OCI-LY3 (cell line): ENCODE results near the gene FSTL3.
A peak's percentile ranks its signal among the peaks of the same experiment; 100 is the strongest.

Source experiments
- H2AFZ ChIP-seq: fragments of 200-600, 300-600 bp; shearing (Covaris generic); 2 replicates; pipeline ENCODE4 v1.6.0; 2014; ENCODE audit warnings: antibody characterized with exemption, low read depth, low read length
- H3K27ac ChIP-seq: fragments of 200-600, 300-600 bp; sonication (generic); 2 replicates; pipeline ENCODE4 v1.5.1; 2014; ENCODE audit warnings: mild to moderate bottlenecking, low read length, moderate library complexity, mixed read lengths
- H3K27me3 ChIP-seq: fragments of 200-600, 300-600 bp; sonication (generic); 2 replicates; pipeline ENCODE4 v1.6.1; 2014; ENCODE audit warnings: low read depth, low read length, mixed read lengths
- H3K36me3 ChIP-seq: fragments of 200-600, 300-600 bp; sonication (generic); replicated peaks from 2 replicates; pipeline ENCODE3; 2014; ENCODE audit warnings: low read depth, low read length, mixed read lengths
- H3K4me1 ChIP-seq: fragments of 300-600, 200-600 bp; sonication (generic); 2 replicates; pipeline ENCODE4 v1.6.1; 2014; ENCODE audit warnings: low read length, mixed read lengths
- H3K4me2 ChIP-seq: fragments of 200-600, 300-600 bp; sonication (generic); 2 replicates; pipeline ENCODE4 v1.6.1; 2014; ENCODE audit warnings: low read length, mixed read lengths
- H3K4me3 ChIP-seq: fragments of 300-600, 200-600 bp; sonication (generic); 2 replicates; pipeline ENCODE4 v1.5.1; 2014; ENCODE audit warnings: antibody characterized with exemption, mild to moderate bottlenecking, low read length, moderate library complexity
- H3K79me2 ChIP-seq: fragments of 300-600, 200-600 bp; shearing (Covaris generic); 2 replicates; pipeline ENCODE4 v1.6.1; 2014; ENCODE audit warnings: mild to moderate bottlenecking, low read length, mixed read lengths
- H3K9ac ChIP-seq: fragments of 300-600, 200-600 bp; shearing (Covaris generic); 2 replicates; pipeline ENCODE4 v1.6.0; 2014; ENCODE audit warnings: mild to moderate bottlenecking, low read length, moderate library complexity
- H3K9me3 ChIP-seq: fragments of 200-600, 300-600 bp; shearing (Covaris generic); 2 replicates; pipeline ENCODE4 v1.6.1; 2014; ENCODE audit warnings: low read length, mixed read lengths; ENCODE audit not compliant: insufficient read depth
- H4K20me1 ChIP-seq: fragments of 200-600, 300-600 bp; sonication (generic); 2 replicates; pipeline ENCODE4 v1.6.1; 2016; ENCODE audit warnings: low read length, mixed read lengths; ENCODE audit not compliant: insufficient read depth
- EZH2phosphoT487 ChIP-seq: fragments of 200-600 bp; shearing (Covaris generic); IDR thresholded peaks from 2 replicates; pipeline ENCODE4 v1.6.1; 2018; ENCODE audit warnings: antibody characterized with exemption, mixed run types, low read depth
- TF ChIP-seq, protein P1 (sequence below): fragments of 200-600, 300-600 bp; sonication (generic); IDR thresholded peaks from 2 replicates; pipeline ENCODE4 v1.5.1; 2014; ENCODE audit warnings: antibody characterized with exemption, low read length, low read depth

FSTL3 gene

DNA sequence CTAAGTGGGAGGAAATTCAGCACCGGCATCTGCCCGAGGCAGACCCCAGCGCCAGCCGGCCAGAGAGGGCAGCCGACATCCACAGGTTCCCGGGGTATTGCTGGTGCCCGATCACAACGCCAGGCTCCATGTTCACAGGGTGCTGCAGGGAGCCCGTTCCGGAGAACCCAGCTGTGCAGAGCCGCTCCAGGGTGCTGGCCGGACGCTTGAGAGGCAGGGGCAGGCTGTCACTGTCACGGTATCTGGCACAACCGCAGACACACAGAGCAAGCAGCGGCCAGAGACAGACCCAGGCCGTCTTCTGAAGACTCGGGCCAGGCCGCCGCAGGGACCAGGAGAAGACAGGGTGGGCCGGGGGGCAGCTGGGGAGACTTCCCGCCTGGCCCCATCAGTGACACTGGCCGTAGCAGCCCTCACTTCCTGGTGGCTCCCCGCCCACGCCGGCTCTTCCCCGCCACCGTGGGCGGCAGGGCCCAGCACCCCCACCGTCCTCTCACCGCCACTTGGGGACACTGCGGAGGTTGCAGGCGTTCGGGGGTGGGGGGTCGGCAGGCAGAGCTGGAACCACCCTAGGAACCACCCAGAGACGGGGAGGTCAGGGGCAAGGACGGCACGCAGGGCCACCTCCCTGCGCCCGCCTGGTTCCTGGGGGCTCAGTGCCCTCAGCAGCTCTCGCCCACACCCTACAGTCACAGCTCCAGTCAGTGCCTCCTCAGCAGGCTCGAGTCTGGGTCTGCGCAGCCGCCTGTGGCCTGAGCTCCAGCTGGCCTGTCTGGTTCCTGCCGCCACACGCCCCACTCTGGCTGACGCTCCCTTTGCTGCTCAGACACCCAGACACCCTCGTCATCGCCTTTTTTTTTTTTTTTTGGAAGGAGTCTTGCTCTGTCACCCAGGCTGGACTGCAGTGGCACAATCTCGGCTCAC lies 17.0 kb upstream of the FSTL3 start:
- peaks cover 26% of the 10 kb centered on the region for H3K36me3 ChIP-seq
- H2AFZ ChIP-seq, result no peak overlapping the region
- H3K9me3 ChIP-seq, result no peaks in the 10 kb centered on the region
- peaks cover 75% of the 10 kb centered on the region for H4K20me1 ChIP-seq
- TF ChIP-seq, protein P1, sequence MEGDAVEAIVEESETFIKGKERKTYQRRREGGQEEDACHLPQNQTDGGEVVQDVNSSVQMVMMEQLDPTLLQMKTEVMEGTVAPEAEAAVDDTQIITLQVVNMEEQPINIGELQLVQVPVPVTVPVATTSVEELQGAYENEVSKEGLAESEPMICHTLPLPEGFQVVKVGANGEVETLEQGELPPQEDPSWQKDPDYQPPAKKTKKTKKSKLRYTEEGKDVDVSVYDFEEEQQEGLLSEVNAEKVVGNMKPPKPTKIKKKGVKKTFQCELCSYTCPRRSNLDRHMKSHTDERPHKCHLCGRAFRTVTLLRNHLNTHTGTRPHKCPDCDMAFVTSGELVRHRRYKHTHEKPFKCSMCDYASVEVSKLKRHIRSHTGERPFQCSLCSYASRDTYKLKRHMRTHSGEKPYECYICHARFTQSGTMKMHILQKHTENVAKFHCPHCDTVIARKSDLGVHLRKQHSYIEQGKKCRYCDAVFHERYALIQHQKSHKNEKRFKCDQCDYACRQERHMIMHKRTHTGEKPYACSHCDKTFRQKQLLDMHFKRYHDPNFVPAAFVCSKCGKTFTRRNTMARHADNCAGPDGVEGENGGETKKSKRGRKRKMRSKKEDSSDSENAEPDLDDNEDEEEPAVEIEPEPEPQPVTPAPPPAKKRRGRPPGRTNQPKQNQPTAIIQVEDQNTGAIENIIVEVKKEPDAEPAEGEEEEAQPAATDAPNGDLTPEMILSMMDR, result no peak
- TF ChIP-seq EZH2phosphoT487, result no peak
- peaks cover 93% of the 10 kb centered on the region for H3K79me2 ChIP-seq
- H3K9ac ChIP-seq, result no peak overlapping the region
- peak overlapping the region; percentile 96; the same call in 1 of the 2 replicates for H3K4me2 ChIP-seq
- peaks cover 26% of the 10 kb centered on the region for H3K4me1 ChIP-seq
- H3K4me3 ChIP-seq, result no peak overlapping the region
- H3K27me3 ChIP-seq, result no peaks in the 10 kb centered on the region
- no peak overlapping the region; the same call in 1 of the 2 replicates for H3K27ac ChIP-seq

DNA sequence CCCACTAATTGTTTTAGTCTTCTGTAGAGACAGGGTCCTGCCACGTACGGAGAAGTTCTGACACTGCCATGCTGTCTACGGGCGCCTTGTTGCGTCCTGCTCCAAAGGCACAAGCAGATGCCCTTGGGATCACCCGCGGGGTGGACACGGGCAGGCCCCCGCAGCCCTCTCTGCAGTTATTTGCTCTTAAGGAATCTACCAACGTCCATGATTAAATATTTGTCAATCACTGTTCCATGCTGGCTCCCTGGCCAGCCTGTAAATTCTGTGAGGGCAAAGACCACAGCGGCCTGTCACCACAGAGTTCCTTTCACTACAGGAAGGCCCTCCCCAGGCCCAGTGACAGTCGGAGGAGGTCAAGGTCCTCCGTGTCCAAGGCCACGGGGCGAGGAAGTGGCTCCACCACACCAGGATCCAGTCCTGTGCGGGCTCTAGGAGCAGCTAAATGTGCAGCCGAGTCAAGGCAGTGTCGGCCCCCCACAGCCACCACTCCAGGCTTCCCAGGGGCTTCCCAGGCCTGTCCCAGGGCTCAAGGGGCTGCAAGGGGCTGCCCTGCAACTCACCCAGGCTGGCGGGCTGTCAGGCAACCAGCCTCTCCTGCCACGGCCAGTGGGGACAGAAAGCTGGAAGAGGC lies 15.3 kb upstream of the FSTL3 start:
- peaks cover 21% of the 10 kb centered on the region for H3K36me3 ChIP-seq
- no peaks in the 10 kb centered on the region for H3K27me3 ChIP-seq
- no peaks in the 10 kb centered on the region for H3K9me3 ChIP-seq
- TF ChIP-seq, protein P1, result no peak
- TF ChIP-seq EZH2phosphoT487, result no peak
- H3K79me2 ChIP-seq, result peaks cover 76% of the 10 kb centered on the region
- peaks cover 61% of the 10 kb centered on the region for H4K20me1 ChIP-seq
- H3K27ac ChIP-seq, result peak overlapping the region; percentile 61
- H3K4me3 ChIP-seq, result peak overlapping the region; percentile 92
- no peak overlapping the region for H2AFZ ChIP-seq
- H3K9ac ChIP-seq, result peak overlapping the region; percentile 98
- H3K4me1 ChIP-seq, result peaks cover 30% of the 10 kb centered on the region
- H3K4me2 ChIP-seq, result peak overlapping the region; percentile 96

DNA sequence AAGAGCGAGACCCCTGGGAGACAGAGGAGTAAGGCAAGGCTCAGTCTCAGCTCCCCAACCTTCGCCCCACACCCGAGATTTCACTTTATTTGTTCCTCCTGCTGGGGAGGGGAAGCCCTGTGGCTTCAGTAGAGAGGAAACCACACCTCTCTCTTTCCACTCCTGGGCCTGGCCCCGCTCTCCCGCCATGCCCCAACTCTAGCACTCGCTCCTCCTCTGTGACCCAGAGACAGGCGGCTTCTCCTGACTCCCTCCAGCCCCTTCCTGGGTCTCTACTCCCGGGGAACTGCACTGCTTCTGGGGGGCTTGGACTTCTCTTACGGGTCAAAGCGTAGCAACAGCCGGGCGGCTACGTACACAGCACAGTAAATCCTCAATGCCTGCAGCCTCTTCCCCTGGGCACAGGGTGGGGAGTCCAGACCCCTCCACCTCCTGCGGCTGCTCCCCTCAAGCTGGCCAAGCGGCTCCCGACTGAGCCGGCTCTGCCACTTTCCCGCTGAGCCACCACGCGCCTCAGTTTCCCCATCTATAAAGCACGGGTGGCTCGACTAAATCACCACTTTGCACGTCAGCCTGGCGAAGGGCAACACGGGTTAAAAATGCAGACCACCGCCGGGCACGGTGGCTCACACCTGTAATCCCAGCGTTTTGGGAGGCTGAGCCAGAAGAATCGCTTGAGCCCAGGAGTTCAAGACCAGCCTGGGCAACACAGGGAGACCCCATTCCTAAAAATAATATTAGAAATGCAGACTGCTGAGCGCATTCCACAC lies 14.6 kb upstream of the FSTL3 start:
- H3K79me2 ChIP-seq, result peaks cover 69% of the 10 kb centered on the region
- H3K27ac ChIP-seq, result peak overlapping the region; percentile 61
- TF ChIP-seq, protein P1, result no peak
- no peak for TF ChIP-seq EZH2phosphoT487
- no peaks in the 10 kb centered on the region for H3K9me3 ChIP-seq
- H3K4me1 ChIP-seq, result peaks cover 30% of the 10 kb centered on the region
- peak overlapping the region; percentile 92 for H3K4me3 ChIP-seq
- peak overlapping the region; percentile 98 for H3K9ac ChIP-seq
- H2AFZ ChIP-seq, result no peak overlapping the region
- no peaks in the 10 kb centered on the region for H3K27me3 ChIP-seq
- peaks cover 19% of the 10 kb centered on the region for H3K36me3 ChIP-seq
- H3K4me2 ChIP-seq, result peak overlapping the region; percentile 96
- H4K20me1 ChIP-seq, result peaks cover 54% of the 10 kb centered on the region
